ENCODE results near the gene G3BP1. TPM values are rescaled to one million over a fixed set of nuclear protein-coding genes. Genes with fewer than 3 reads are reported as not detected.

The G3BP1 gene
- total RNA-seq, 2 experiments from 2014 or later = 253 to 280 TPM

Other genes with a start within 250 kb of the G3BP1 start
- not detected for gene FAT2, start 180.6 kb upstream of the G3BP1 start, total RNA-seq
- under 1 TPM; 0.30 to 0.67 TPM for gene SPARC, start 85.0 kb upstream of the G3BP1 start, total RNA-seq
- gene ATOX1, start 13.3 kb upstream of the G3BP1 start, total RNA-seq = 10 to 100 TPM; 74.8 to 85.9 TPM
- gene GLRA1, start 152.9 kb downstream of the G3BP1 start, total RNA-seq = not detected